ENCODE measurements around the gene METTL2B. TPM values are rescaled to one million over a fixed set of nuclear protein-coding genes. Genes with fewer than 3 reads are reported as not detected.

METTL2B gene
- total RNA-seq, 4 donors from 2014 or later, result 21.2 to 26.4 (median 22.7) TPM

- no peak for DNase-seq (ENCODE audit: low spot score in 2 of 2)
- Histone ChIP-seq H3K4me3 (no peak overlapping the region), H3K27ac (peak overlapping the region; percentile 26), H3K27me3 (no peaks in the 10 kb centered on the region), H3K36me3 (no peaks in the 10 kb centered on the region), H3K4me1 (peaks cover 7% of the 10 kb centered on the region), H3K9me3 (no peaks in the 10 kb centered on the region)
- TF ChIP-seq POLR2AphosphoS5 (IDR thresholded peaks at IDR 0.05), result no peak
- TF ChIP-seq EP300 (IDR thresholded peaks at IDR 0.05), result no peak
- no peak for TF ChIP-seq CTCF (IDR thresholded peaks at IDR 0.05)
- TF ChIP-seq POLR2A (IDR thresholded peaks at IDR 0.05), result no peak
- 50% methylated on average over 7 of the region's 7 CpGs for WGBS
Measured at GRCh38 chr7:128443831-128444600, 32.5 kb upstream of the METTL2B start.

- DNase-seq (ENCODE audit: low spot score in 2 of 2), result no peak
- 66% methylated on average over 5 of the region's 5 CpGs for WGBS
- TF ChIP-seq EP300 (IDR thresholded peaks at IDR 0.05) (no peak), POLR2AphosphoS5 (IDR thresholded peaks at IDR 0.05) (no peak), POLR2A (IDR thresholded peaks at IDR 0.05) (no peak), CTCF (IDR thresholded peaks at IDR 0.05) (no peak)
- no peak overlapping the region for H3K27ac ChIP-seq
- no peak overlapping the region for H3K4me3 ChIP-seq
- no peaks in the 10 kb centered on the region for H3K36me3 ChIP-seq
- no peaks in the 10 kb centered on the region for H3K9me3 ChIP-seq
- H3K4me1 ChIP-seq, result peaks cover 7% of the 10 kb centered on the region
- no peaks in the 10 kb centered on the region for H3K27me3 ChIP-seq
Measured at GRCh38 chr7:128446306-128446705, 30.2 kb upstream of the METTL2B start.

- TF ChIP-seq POLR2AphosphoS5 (IDR thresholded peaks at IDR 0.05), result no peak
- no peak for TF ChIP-seq POLR2A (IDR thresholded peaks at IDR 0.05)
- TF ChIP-seq CTCF (IDR thresholded peaks at IDR 0.05), result no peak
- no peak for TF ChIP-seq EP300 (IDR thresholded peaks at IDR 0.05)
- Histone ChIP-seq H3K9me3 (no peaks in the 10 kb centered on the region), H3K4me3 (no peak overlapping the region), H3K36me3 (no peaks in the 10 kb centered on the region), H3K27me3 (no peaks in the 10 kb centered on the region), H3K27ac (no peak overlapping the region), H3K4me1 (peaks cover 10% of the 10 kb centered on the region)
- no peak for DNase-seq (ENCODE audit: low spot score in 2 of 2)
- WGBS, result 72% methylated on average over 4 of the region's 4 CpGs
Measured at GRCh38 chr7:128447941-128448564, 28.5 kb upstream of the METTL2B start.

GRCh38 chr7:128448751-128449302 is 27.7 kb upstream of the METTL2B start:
- WGBS, result 92% methylated on average over 6 of the region's 6 CpGs
- H3K9me3 ChIP-seq, result no peaks in the 10 kb centered on the region
- no peak for TF ChIP-seq EP300 (IDR thresholded peaks at IDR 0.05)
- no peak for TF ChIP-seq CTCF (IDR thresholded peaks at IDR 0.05)
- no peak for TF ChIP-seq POLR2AphosphoS5 (IDR thresholded peaks at IDR 0.05)
- no peak for TF ChIP-seq POLR2A (IDR thresholded peaks at IDR 0.05)
- H3K27ac ChIP-seq, result no peak overlapping the region
- H3K4me3 ChIP-seq, result no peak overlapping the region
- DNase-seq (ENCODE audit: low spot score in 2 of 2), result no peak
- H3K27me3 ChIP-seq, result no peaks in the 10 kb centered on the region
- H3K4me1 ChIP-seq, result peaks cover 12% of the 10 kb centered on the region
- H3K36me3 ChIP-seq, result no peaks in the 10 kb centered on the region

GRCh38 chr7:128450409-128450808 is 26.1 kb upstream of the METTL2B start:
- Histone ChIP-seq H3K4me1 (peaks cover 23% of the 10 kb centered on the region), H3K9me3 (no peaks in the 10 kb centered on the region), H3K4me3 (no peak overlapping the region), H3K27ac (no peak overlapping the region), H3K36me3 (no peaks in the 10 kb centered on the region), H3K27me3 (no peaks in the 10 kb centered on the region)
- TF ChIP-seq POLR2AphosphoS5 (IDR thresholded peaks at IDR 0.05) (no peak), POLR2A (IDR thresholded peaks at IDR 0.05) (no peak), EP300 (IDR thresholded peaks at IDR 0.05) (no peak), CTCF (IDR thresholded peaks at IDR 0.05) (no peak)
- 57% methylated on average over 4 of the region's 4 CpGs for WGBS
- no peak for DNase-seq (ENCODE audit: low spot score in 2 of 2)

Data from suprapubic skin (tissue), 4 donors.